Measurements from ENCODE around the gene HSPA1A. TPM values are rescaled to one million over a fixed set of nuclear protein-coding genes. Genes with fewer than 3 reads are reported as not detected.
A peak's percentile ranks its signal among the peaks of the same experiment; 100 is the strongest.

The HSPA1A gene
- total RNA-seq, 1 experiment from 2014 or later = 77.3 TPM

DNA sequence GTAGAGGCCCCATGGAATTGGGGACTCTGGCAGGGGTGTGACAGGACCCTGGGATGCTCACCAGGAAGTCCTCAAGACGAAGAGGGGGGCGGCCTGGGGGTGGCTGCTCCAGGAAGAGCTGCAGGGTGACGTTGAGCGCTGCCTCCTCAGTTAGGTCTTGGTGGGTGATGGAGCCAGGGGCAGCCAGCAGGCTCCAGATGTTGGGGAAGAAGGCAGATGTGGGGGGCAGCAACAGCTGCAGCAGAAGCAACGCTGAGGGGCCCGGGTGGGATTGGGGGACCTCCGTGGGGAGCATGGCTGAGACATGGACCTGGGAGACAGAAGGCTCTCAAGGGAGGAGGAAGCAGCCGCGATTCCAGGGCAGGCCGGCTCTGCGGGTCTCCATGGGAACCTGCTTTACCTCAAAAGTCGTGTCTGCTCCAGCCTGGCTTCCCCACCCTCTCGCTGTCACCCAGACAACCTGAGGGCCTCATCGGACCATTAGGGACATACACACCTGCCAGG, 38.8 kb upstream of the HSPA1A start:
- H3K27me3 Mint-ChIP-seq (ENCODE audit: insufficient read depth, unreplicated experiment) = no peaks in the 10 kb centered on the region
- H3K36me3 ChIP-seq (ENCODE audit: control insufficient read depth, insufficient read depth, low read length) = no peaks in the 10 kb centered on the region
- TF ChIP-seq, protein P1, sequence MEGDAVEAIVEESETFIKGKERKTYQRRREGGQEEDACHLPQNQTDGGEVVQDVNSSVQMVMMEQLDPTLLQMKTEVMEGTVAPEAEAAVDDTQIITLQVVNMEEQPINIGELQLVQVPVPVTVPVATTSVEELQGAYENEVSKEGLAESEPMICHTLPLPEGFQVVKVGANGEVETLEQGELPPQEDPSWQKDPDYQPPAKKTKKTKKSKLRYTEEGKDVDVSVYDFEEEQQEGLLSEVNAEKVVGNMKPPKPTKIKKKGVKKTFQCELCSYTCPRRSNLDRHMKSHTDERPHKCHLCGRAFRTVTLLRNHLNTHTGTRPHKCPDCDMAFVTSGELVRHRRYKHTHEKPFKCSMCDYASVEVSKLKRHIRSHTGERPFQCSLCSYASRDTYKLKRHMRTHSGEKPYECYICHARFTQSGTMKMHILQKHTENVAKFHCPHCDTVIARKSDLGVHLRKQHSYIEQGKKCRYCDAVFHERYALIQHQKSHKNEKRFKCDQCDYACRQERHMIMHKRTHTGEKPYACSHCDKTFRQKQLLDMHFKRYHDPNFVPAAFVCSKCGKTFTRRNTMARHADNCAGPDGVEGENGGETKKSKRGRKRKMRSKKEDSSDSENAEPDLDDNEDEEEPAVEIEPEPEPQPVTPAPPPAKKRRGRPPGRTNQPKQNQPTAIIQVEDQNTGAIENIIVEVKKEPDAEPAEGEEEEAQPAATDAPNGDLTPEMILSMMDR (IDR thresholded peaks at IDR 0.05; ENCODE audit: insufficient read depth in 1 of 2, low read depth in 1 of 2, low read length in 1 of 2, severe bottlenecking in 1 of 2, unreplicated experiment in 1 of 2) = no peak
- no peak overlapping the region for H3K4me3 ChIP-seq (ENCODE audit: low read depth, low read length)
- no peaks in the 10 kb centered on the region for H3K9me3 ChIP-seq
- no peaks in the 10 kb centered on the region for H3K27me3 ChIP-seq (replicated peaks; ENCODE audit: control insufficient read depth, insufficient read depth, low read length)
- H3K4me1 ChIP-seq = peaks cover 23% of the 10 kb centered on the region
- intact Hi-C loops (cut with micrococcal nuclease; ENCODE audit: unreplicated experiment) = no loop called here
- H3K36me3 Mint-ChIP-seq (ENCODE audit: insufficient read depth, unreplicated experiment) = peaks cover 28% of the 10 kb centered on the region
- no peak for DNase-seq
- no peak overlapping the region for H3K4me3 Mint-ChIP-seq (ENCODE audit: unreplicated experiment)
- ChIA-PET POLR2A (no interaction called here), CTCF (no interaction called here)
- BruUV-seq (replicated peaks) = no TSS peak
- no peaks in the 10 kb centered on the region for H3K9me3 Mint-ChIP-seq (ENCODE audit: unreplicated experiment)
- peak overlapping the region; percentile 59 for H3K27ac Mint-ChIP-seq (ENCODE audit: unreplicated experiment)
- H3K4me1 Mint-ChIP-seq (ENCODE audit: low read depth, unreplicated experiment) = peaks cover 5% of the 10 kb centered on the region

DNA sequence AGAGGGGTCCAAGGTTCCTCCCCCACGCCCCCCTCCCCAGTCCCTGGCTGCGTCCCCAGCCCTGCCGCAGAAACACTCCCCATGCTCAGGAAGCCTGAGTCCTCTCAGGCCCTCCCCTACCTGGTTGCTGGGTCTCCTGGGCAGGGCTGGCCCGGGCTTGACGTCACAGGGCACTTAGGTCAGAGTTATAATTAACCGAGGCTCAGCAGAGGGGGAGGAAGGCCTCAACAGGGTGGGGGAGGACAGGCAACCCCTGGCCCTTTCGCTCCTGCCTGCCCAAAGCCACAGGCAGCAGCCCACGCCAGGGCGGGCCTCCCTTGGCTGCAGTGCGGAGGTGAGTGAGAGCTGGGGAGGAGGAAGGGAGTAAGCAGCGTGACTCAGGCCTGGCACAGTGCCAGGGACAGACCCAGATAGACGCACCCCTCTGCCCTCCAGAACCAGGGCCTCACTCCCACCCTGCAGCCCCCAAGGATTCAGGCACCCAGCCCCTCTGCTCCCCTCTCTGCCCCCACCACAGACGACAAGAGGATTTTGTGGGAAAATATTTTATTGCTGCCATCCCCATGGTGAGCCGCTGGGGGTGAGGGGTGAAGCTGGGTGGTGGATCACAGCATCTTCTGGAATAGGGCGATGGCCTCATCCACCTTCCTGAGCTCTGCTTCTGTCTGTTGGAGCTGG, 38.2 kb upstream of the HSPA1A start, which contains the start of gene VWA7:
Gene VWA7 (minus strand): TSS at position 340 of the 678 bp plus-strand sequence. CDS start 549 bp downstream, outside the sequence.
- no peaks in the 10 kb centered on the region for H3K9me3 ChIP-seq
- no peaks in the 10 kb centered on the region for H3K27me3 ChIP-seq (replicated peaks; ENCODE audit: control insufficient read depth, insufficient read depth, low read length)
- no TSS peak for BruUV-seq (replicated peaks)
- H3K27ac Mint-ChIP-seq (ENCODE audit: unreplicated experiment) = peak within 1 kb of the TSS; percentile 59
- no peaks in the 10 kb centered on the region for H3K36me3 ChIP-seq (ENCODE audit: control insufficient read depth, insufficient read depth, low read length)
- ChIA-PET CTCF (no interaction called here), POLR2A (interaction anchor here (0.5 to 0.7 kb wide), 2 partner anchors 30 to 117 kb away, joined by 3 to 5 read pairs; partner anchors contain the start of genes C6orf47 and LSM2)
- no peaks in the 10 kb centered on the region for H3K9me3 Mint-ChIP-seq (ENCODE audit: unreplicated experiment)
- H3K4me1 Mint-ChIP-seq (ENCODE audit: low read depth, unreplicated experiment) = peaks cover 5% of the 10 kb centered on the region
- no peak within 1 kb of the TSS for H3K4me3 ChIP-seq (ENCODE audit: low read depth, low read length)
- peaks cover 23% of the 10 kb centered on the region for H3K4me1 ChIP-seq
- TF ChIP-seq, protein P1 (IDR thresholded peaks at IDR 0.05; ENCODE audit: insufficient read depth in 1 of 2, low read depth in 1 of 2, low read length in 1 of 2, severe bottlenecking in 1 of 2, unreplicated experiment in 1 of 2) = no peak
- H3K4me3 Mint-ChIP-seq (ENCODE audit: unreplicated experiment) = no peak within 1 kb of the TSS
- H3K27me3 Mint-ChIP-seq (ENCODE audit: insufficient read depth, unreplicated experiment) = no peaks in the 10 kb centered on the region
- intact Hi-C loops (cut with micrococcal nuclease; ENCODE audit: unreplicated experiment) = loop anchor here (1.0 kb wide), 1 partner anchor 14 kb away; no protein-coding TSS in a partner anchor
- peaks cover 30% of the 10 kb centered on the region for H3K36me3 Mint-ChIP-seq (ENCODE audit: insufficient read depth, unreplicated experiment)
- DNase-seq = peak; percentile 69 to 85

DNA sequence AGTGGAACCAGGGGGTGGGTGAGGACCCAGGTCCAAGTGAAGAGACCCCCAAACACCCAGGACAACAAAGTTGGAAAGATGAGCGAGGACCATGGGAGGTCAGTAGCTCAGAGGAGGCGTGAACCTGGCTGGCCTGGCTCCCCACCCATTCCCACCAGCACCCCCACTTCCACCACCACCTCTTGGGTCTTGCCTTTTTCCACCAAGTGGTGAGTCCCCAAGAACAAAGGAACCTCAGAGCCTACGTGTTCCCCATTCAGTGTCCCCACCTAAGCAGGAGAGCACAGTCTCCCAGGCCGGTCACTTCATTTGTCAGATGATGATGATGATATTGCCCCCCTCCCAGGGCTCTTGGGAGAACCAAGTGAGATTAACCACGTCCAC, 37.7 kb upstream of the HSPA1A start:
- no peaks in the 10 kb centered on the region for H3K36me3 ChIP-seq (ENCODE audit: control insufficient read depth, insufficient read depth, low read length)
- H3K4me3 ChIP-seq (ENCODE audit: low read depth, low read length) = no peak overlapping the region
- H3K27me3 ChIP-seq (replicated peaks; ENCODE audit: control insufficient read depth, insufficient read depth, low read length) = no peaks in the 10 kb centered on the region
- Mint-ChIP-seq H3K27ac (ENCODE audit: unreplicated experiment) (peak overlapping the region; percentile 59), H3K4me1 (ENCODE audit: low read depth, unreplicated experiment) (peaks cover 5% of the 10 kb centered on the region), H3K27me3 (ENCODE audit: insufficient read depth, unreplicated experiment) (no peaks in the 10 kb centered on the region), H3K36me3 (ENCODE audit: insufficient read depth, unreplicated experiment) (peaks cover 35% of the 10 kb centered on the region), H3K9me3 (ENCODE audit: unreplicated experiment) (no peaks in the 10 kb centered on the region), H3K4me3 (ENCODE audit: unreplicated experiment) (no peak overlapping the region)
- TF ChIP-seq, protein P1 (IDR thresholded peaks at IDR 0.05; ENCODE audit: insufficient read depth in 1 of 2, low read depth in 1 of 2, low read length in 1 of 2, severe bottlenecking in 1 of 2, unreplicated experiment in 1 of 2) = no peak
- intact Hi-C loops (cut with micrococcal nuclease; ENCODE audit: unreplicated experiment) = loop anchor here (1.0 kb wide), 1 partner anchor 14 kb away; no protein-coding TSS in a partner anchor
- H3K4me1 ChIP-seq = peaks cover 23% of the 10 kb centered on the region
- ChIA-PET CTCF (no interaction called here), POLR2A (interaction anchor here (0.5 to 0.7 kb wide), 2 partner anchors 29 to 117 kb away, joined by 3 to 5 read pairs; partner anchors contain the start of genes C6orf47 and LSM2)
- DNase-seq = no peak
- H3K9me3 ChIP-seq = no peaks in the 10 kb centered on the region
- no TSS peak for BruUV-seq (replicated peaks)

Measured in Caco-2 (cell line).